Mesenchymal stem cell (in vitro differentiated cells and primary cell): Measurements from ENCODE around the gene CEMIP.

Source experiments
- DNase-seq: peaks from one replicate; pipeline ENCODE4 v3.0.0-alpha.2; 2013
- H2AFZ ChIP-seq: one replicate; pipeline ENCODE4 v1.6.1; 2013; ENCODE audit warnings: low read depth, mild to moderate bottlenecking, control low read depth, inconsistent platforms, low read length, moderate library complexity
- H2AK5ac ChIP-seq: 2 replicates; pipeline ENCODE4 v1.6.1; 2013; ENCODE audit warnings: low read length, moderate library complexity, mild to moderate bottlenecking, inconsistent platforms; ENCODE audit not compliant: severe bottlenecking
- H2BK120ac ChIP-seq: one replicate; pipeline ENCODE4 v1.6.1; 2013; ENCODE audit warnings: low read depth, mild to moderate bottlenecking, inconsistent platforms, low read length, moderate library complexity
- H2BK12ac ChIP-seq, 2 experiments: one replicate each; pipeline ENCODE4 v1.6.1; 2013; ENCODE audit warnings: inconsistent platforms in 2 of 2, low read length in 2 of 2, mild to moderate bottlenecking in 2 of 2, moderate library complexity in 2 of 2, control low read depth in 1 of 2
- H2BK15ac ChIP-seq: one replicate; pipeline ENCODE4 v1.6.1; 2013; ENCODE audit warnings: mild to moderate bottlenecking, low read depth, inconsistent platforms; ENCODE audit not compliant: poor library complexity, severe bottlenecking
- H2BK5ac ChIP-seq: 2 replicates; pipeline ENCODE4 v1.6.1; 2013; ENCODE audit warnings: low read depth, mild to moderate bottlenecking, low read length, control low read depth, inconsistent platforms; ENCODE audit not compliant: poor library complexity, severe bottlenecking
- H3K14ac ChIP-seq, 2 experiments: one replicate each; pipeline ENCODE4 v1.6.1; 2013; ENCODE audit warnings: inconsistent platforms in 2 of 2, low read length in 2 of 2, control low read depth in 1 of 2, mild to moderate bottlenecking in 1 of 2, moderate library complexity in 1 of 2
- H3K18ac ChIP-seq, 2 experiments: one replicate each; pipeline ENCODE4 v1.6.1; 2013; ENCODE audit warnings: inconsistent platforms in 2 of 2, low read length in 2 of 2, control low read depth in 1 of 2, low read depth in 1 of 2, mild to moderate bottlenecking in 1 of 2
- H3K23ac ChIP-seq, 2 experiments: one replicate each; pipeline ENCODE4 v1.6.1; 2013; ENCODE audit warnings: inconsistent platforms in 2 of 2, low read length in 2 of 2, mild to moderate bottlenecking in 2 of 2, moderate library complexity in 2 of 2, control low read depth in 1 of 2
- H3K27ac ChIP-seq: 2 replicates; pipeline ENCODE4 v1.5.1; 2013; ENCODE audit warnings: mild to moderate bottlenecking, moderate library complexity, low read length, control low read depth, inconsistent platforms; ENCODE audit not compliant: poor library complexity, severe bottlenecking
- H3K27me3 ChIP-seq, 2 experiments: 2 replicates each; pipeline versions ENCODE4 v1.6.1 to v1.7.0; 2013; ENCODE audit warnings: low read length in 2 of 2, mild to moderate bottlenecking in 2 of 2, moderate library complexity in 2 of 2, control low read depth in 1 of 2, inconsistent platforms in 1 of 2; ENCODE audit not compliant: control insufficient read depth in 1 of 2, insufficient read depth in 1 of 2
- H3K36me3 ChIP-seq, 2 experiments: 2 replicates each; pipeline versions ENCODE4 v1.6.1 to v1.7.0; 2013; ENCODE audit warnings: low read length in 2 of 2, control low read depth in 1 of 2, inconsistent platforms in 1 of 2, low read depth in 1 of 2, mild to moderate bottlenecking in 1 of 2; ENCODE audit not compliant: insufficient read depth in 2 of 2, control insufficient read depth in 1 of 2
- H3K4ac ChIP-seq, 2 experiments: one replicate each; pipeline ENCODE4 v1.6.1; 2013; ENCODE audit warnings: inconsistent platforms in 2 of 2, low read length in 2 of 2, mild to moderate bottlenecking in 2 of 2, moderate library complexity in 2 of 2, control low read depth in 1 of 2, low read depth in 1 of 2
- H3K4me1 ChIP-seq: 2 replicates; pipeline ENCODE4 v1.6.1; 2013; ENCODE audit warnings: low read depth, low read length, control low read depth; ENCODE audit not compliant: control insufficient read depth, insufficient read depth
- H3K4me2 ChIP-seq: 2 replicates; pipeline ENCODE4 v1.6.1; 2013; ENCODE audit warnings: low read length, mild to moderate bottlenecking, inconsistent platforms; ENCODE audit not compliant: poor library complexity, severe bottlenecking
- H3K4me3 ChIP-seq, 2 experiments: 2 replicates each; pipeline versions ENCODE4 v1.5.1 to v1.7.0; 2013; ENCODE audit warnings: low read length in 2 of 2, mild to moderate bottlenecking in 2 of 2, control low read depth in 1 of 2, low read depth in 1 of 2; ENCODE audit not compliant: insufficient read depth in 1 of 2
- H3K79me1 ChIP-seq: replicated peaks from 2 replicates; pipeline ENCODE4 v1.6.1; 2013; ENCODE audit warnings: mild to moderate bottlenecking, control low read depth, low read length, inconsistent platforms; ENCODE audit not compliant: poor library complexity, severe bottlenecking
- H3K9ac ChIP-seq: 2 replicates; pipeline ENCODE4 v1.7.0; 2013; ENCODE audit warnings: mild to moderate bottlenecking, low read length, moderate library complexity
- H3K9me3 ChIP-seq: 2 replicates; pipeline ENCODE4 v1.7.0; 2013; ENCODE audit warnings: mild to moderate bottlenecking, low read length; ENCODE audit not compliant: control insufficient read depth
- H4K8ac ChIP-seq: one replicate; pipeline ENCODE4 v1.6.1; 2013; ENCODE audit warnings: inconsistent platforms, mild to moderate bottlenecking, low read length, moderate library complexity
- H4K91ac ChIP-seq: one replicate; pipeline ENCODE4 v1.6.1; 2013; ENCODE audit warnings: mild to moderate bottlenecking, low read length, inconsistent platforms
- WGBS: methylation state at CpG from one replicate; pipeline ENCODE4 v1.1.7; 2013; ENCODE audit warnings: mixed read lengths; 5-methylcytosine and 5-hydroxymethylcytosine counted together

Gene CEMIP

DNA sequence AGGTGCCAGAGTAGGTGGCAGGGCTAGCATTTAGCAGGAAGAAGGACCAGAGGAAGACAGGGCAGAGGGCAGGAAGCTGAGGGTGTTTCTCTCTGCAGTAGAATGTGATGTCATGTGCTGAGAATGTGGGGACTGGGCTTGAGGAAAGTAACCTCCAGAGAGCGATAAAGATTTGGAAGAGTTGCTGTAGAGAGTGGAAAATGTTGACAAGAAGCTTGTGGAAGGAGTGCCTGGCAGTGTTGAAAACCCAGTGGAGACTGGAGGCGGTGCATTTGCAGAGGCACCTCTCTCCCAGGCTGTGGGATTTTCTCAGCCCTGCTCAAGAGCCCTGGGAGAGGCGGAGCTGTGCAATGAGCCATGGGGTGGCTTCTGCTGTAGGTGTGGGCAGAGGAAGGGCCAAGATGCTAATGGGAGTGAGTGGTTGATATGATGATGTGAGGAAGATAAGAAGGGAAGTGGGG lies 155.6 kb downstream of the CEMIP start:
- Histone ChIP-seq H3K9me3 (no peaks in the 10 kb centered on the region), H2BK12ac (peak overlapping the region in 1 of 2 experiments; percentile 7), H3K27ac (peak overlapping the region; percentile 56), H4K91ac (no peak overlapping the region), H2BK5ac (no peak overlapping the region), H3K4me3 (no peak overlapping the region), H3K14ac (no peak overlapping the region), H3K4me2 (no peak overlapping the region), H3K4ac (no peak overlapping the region), H3K18ac (no peak overlapping the region), H2AK5ac (no peak overlapping the region), H3K4me1 (peaks cover 10% of the 10 kb centered on the region), H2BK120ac (no peak overlapping the region), H2BK15ac (no peak overlapping the region), H3K27me3 (no peaks in the 10 kb centered on the region), H2AFZ (no peak overlapping the region), H3K79me1 (no peaks in the 10 kb centered on the region), H4K8ac (no peak overlapping the region), H3K9ac (peak overlapping the region; percentile 3), H3K23ac (no peak overlapping the region), H3K36me3 (peaks cover 11 to 94% of the 10 kb centered on the region in 2 experiments)
- DNase-seq, result peak; percentile 68
- WGBS, result 39% methylated on average over 3 of the region's 3 CpGs

DNA sequence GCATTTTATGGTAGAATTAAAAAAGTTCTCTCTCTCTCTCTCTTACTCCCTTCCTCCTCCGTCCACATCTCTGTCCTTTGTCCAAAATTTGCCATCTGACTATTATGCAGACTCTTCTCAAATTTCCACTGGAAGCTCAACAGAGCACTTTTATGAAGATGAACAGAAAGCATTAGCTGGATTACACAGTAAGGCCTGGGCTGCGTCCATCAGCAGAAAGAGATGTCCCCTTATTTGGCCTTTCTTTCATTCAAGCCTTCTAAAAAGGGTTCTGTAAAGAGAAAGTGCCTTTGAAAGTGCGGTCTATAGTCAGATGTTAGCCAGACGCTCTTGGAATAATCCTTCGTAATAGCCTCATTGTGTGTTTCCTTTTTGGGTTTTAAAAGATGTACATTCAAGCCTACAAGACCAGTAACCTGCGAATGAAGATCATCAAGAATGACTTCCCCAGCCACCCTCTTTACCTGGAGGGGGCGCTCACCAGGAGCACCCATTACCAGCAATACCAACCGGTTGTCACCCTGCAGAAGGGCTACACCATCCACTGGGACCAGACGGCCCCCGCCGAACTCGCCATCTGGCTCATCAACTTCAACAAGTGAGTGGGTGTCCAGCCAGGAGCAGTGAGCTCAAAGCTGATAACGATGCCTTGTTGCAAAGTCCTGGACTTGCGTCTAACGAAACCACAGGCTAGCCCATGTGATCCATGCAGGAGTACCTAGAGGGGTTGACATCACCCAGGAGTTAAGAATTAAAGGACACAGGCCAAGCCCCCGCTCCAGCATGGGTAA lies 157.3 kb downstream of the CEMIP start:
- Histone ChIP-seq H4K8ac (no peak overlapping the region), H2BK12ac (no peak overlapping the region), H3K14ac (no peak overlapping the region), H4K91ac (no peak overlapping the region), H3K27ac (no peak overlapping the region), H3K9ac (no peak overlapping the region), H3K4me1 (peaks cover 16% of the 10 kb centered on the region), H2BK5ac (no peak overlapping the region), H3K4me3 (no peak overlapping the region), H3K23ac (no peak overlapping the region), H3K9me3 (no peaks in the 10 kb centered on the region), H2BK15ac (no peak overlapping the region), H3K36me3 (peaks cover 20 to 94% of the 10 kb centered on the region in 2 experiments), H2BK120ac (no peak overlapping the region), H3K4ac (no peak overlapping the region), H2AK5ac (no peak overlapping the region), H3K18ac (no peak overlapping the region), H3K79me1 (no peaks in the 10 kb centered on the region), H3K27me3 (no peaks in the 10 kb centered on the region), H2AFZ (no peak overlapping the region), H3K4me2 (no peak overlapping the region)
- WGBS, result 96% methylated on average over 16 of the region's 16 CpGs
- no peak for DNase-seq

DNA sequence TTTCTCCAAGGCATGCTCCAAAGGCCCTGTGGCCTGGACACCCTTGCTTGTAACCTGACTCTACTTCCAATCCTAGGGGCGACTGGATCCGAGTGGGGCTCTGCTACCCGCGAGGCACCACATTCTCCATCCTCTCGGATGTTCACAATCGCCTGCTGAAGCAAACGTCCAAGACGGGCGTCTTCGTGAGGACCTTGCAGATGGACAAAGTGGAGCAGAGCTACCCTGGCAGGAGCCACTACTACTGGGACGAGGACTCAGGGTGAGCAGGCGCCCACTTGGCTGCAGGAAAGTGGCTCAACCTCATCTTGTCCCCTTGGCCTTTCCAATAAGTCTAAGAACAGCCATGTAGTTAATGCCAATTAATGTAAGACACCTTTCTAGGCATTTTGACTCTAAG lies 158.5 kb downstream of the CEMIP start:
- Histone ChIP-seq H4K91ac (no peak overlapping the region), H3K18ac (no peak overlapping the region), H3K23ac (no peak overlapping the region), H2BK120ac (no peak overlapping the region), H3K4ac (no peak overlapping the region), H2AK5ac (no peak overlapping the region), H2BK15ac (no peak overlapping the region), H4K8ac (no peak overlapping the region), H3K9me3 (no peaks in the 10 kb centered on the region), H3K27ac (no peak overlapping the region), H3K4me1 (peaks cover 16% of the 10 kb centered on the region), H2AFZ (no peak overlapping the region), H3K27me3 (no peaks in the 10 kb centered on the region), H3K14ac (no peak overlapping the region), H2BK5ac (no peak overlapping the region), H3K4me2 (no peak overlapping the region), H3K79me1 (no peaks in the 10 kb centered on the region), H3K4me3 (no peak overlapping the region), H3K9ac (no peak overlapping the region), H3K36me3 (peaks cover 25 to 96% of the 10 kb centered on the region in 2 experiments), H2BK12ac (no peak overlapping the region)
- DNase-seq, result no peak
- 97% methylated on average over 12 of the region's 12 CpGs for WGBS

DNA sequence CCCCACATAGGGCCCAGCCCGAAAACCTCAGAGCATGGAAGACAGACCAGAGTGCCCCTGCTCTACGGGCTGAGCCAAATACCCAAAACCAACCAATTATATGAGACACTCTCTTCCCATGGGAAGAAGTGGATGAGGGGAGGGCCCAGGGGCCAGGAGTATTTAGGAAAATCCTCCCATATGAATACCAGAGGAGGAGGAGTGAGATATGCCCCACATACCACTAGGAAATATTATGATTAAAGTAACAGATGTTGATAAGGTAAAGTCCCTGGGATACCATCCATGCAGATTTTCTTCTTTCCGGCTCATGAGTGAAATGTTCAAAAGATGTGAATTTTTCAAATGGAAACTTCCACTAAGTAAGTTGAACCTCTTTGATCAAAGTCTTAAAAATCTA lies 160.0 kb downstream of the CEMIP start:
- Histone ChIP-seq H2BK5ac (no peak overlapping the region), H3K23ac (no peak overlapping the region), H3K9ac (no peak overlapping the region), H2BK12ac (no peak overlapping the region), H4K8ac (no peak overlapping the region), H2AFZ (no peak overlapping the region), H3K27me3 (no peaks in the 10 kb centered on the region), H3K14ac (no peak overlapping the region), H3K4me1 (peaks cover 13% of the 10 kb centered on the region), H4K91ac (no peak overlapping the region), H3K4me2 (no peak overlapping the region), H2AK5ac (no peak overlapping the region), H2BK120ac (no peak overlapping the region), H3K4me3 (no peak overlapping the region), H3K9me3 (no peaks in the 10 kb centered on the region), H3K27ac (no peak overlapping the region), H2BK15ac (no peak overlapping the region), H3K4ac (no peak overlapping the region), H3K18ac (no peak overlapping the region), H3K79me1 (no peaks in the 10 kb centered on the region), H3K36me3 (peaks cover 31 to 94% of the 10 kb centered on the region in 2 experiments)
- WGBS, result 100% methylated on average over 2 of the region's 3 CpGs
- DNase-seq, result no peak
